Measurements from ENCODE around the gene POMC. TPM values are rescaled to one million over a fixed set of nuclear protein-coding genes. Genes with fewer than 3 reads are reported as not detected.
A peak's percentile ranks its signal among the peaks of the same experiment; 100 is the strongest.

POMC gene
- 3.5 and 6.0 TPM in 2 replicates for total RNA-seq
- polyA plus RNA-seq = 4.4 and 5.6 TPM in 2 replicates

GRCh38 chr2:25168256-25169072, at the start of gene POMC:
Gene POMC, minus strand, starts transcription at chr2:25168580. Its CDS starts 3,808 bp downstream, at chr2:25164772.
- Histone ChIP-seq H4K20me1 (ENCODE audit: insufficient read depth, poor library complexity, severe bottlenecking) (no peaks in the 10 kb centered on the region), H3K79me2 (no peaks in the 10 kb centered on the region), H2AFZ (peak within 1 kb of the TSS; percentile 97), H3K4me3 (peak within 1 kb of the TSS; percentile 67), H3K9me2 (replicated peaks; ENCODE audit: insufficient read depth) (no peaks in the 10 kb centered on the region), H3K36me3 (replicated peaks; ENCODE audit: insufficient read depth, low read depth) (no peaks in the 10 kb centered on the region), H3K27ac (no peak within 1 kb of the TSS), H3K27me3 (peaks cover 65% of the 10 kb centered on the region), H3K4me2 (peak within 1 kb of the TSS; percentile 100), H3K9me3 (ENCODE audit: low read depth) (no peaks in the 10 kb centered on the region), H3K4me1 (ENCODE audit: insufficient read depth) (peaks cover 8% of the 10 kb centered on the region)
- 5% methylated on average over 67 of the region's 75 CpGs for WGBS (ENCODE audit: low lambda C conversion rate, missing lambda C conversion rate)
- peak; percentile 67 for TF ChIP-seq EZH2 (IDR thresholded peaks at IDR 0.05; ENCODE audit: borderline replicate concordance)
- TF ChIP-seq EZH2phosphoT487 (IDR thresholded peaks at IDR 0.05; ENCODE audit: low read depth, severe bottlenecking, unreplicated experiment) = no peak
- TF ChIP-seq CTCF (IDR thresholded peaks at IDR 0.05; ENCODE audit: poor library complexity) = no peak
- peak; percentile 58 for DNase-seq (ENCODE audit: low spot score)

GRCh38 chr2:25218100-25218499, 49.7 kb upstream of the POMC start:
- no peaks in the 10 kb centered on the region for H3K36me3 ChIP-seq (replicated peaks; ENCODE audit: insufficient read depth, low read depth)

GRCh38 chr2:25215948-25216679, 47.7 kb upstream of the POMC start:
- H3K27ac ChIP-seq = peak overlapping the region; percentile 81
- H4K20me1 ChIP-seq (ENCODE audit: insufficient read depth, poor library complexity, severe bottlenecking) = no peaks in the 10 kb centered on the region
- H2AFZ ChIP-seq = peak overlapping the region; percentile 99
- H3K36me3 ChIP-seq (replicated peaks; ENCODE audit: insufficient read depth, low read depth) = no peaks in the 10 kb centered on the region
- H3K27me3 ChIP-seq = no peaks in the 10 kb centered on the region
- H3K4me1 ChIP-seq (ENCODE audit: insufficient read depth) = no peaks in the 10 kb centered on the region
- WGBS (ENCODE audit: low lambda C conversion rate, missing lambda C conversion rate) = 17% methylated on average over 50 of the region's 71 CpGs
- H3K79me2 ChIP-seq = no peaks in the 10 kb centered on the region
- no peaks in the 10 kb centered on the region for H3K9me3 ChIP-seq (ENCODE audit: low read depth)
- peak; percentile 89 for DNase-seq (ENCODE audit: low spot score)
- peak overlapping the region; percentile 86 for H3K4me2 ChIP-seq
- TF ChIP-seq EZH2 (IDR thresholded peaks at IDR 0.05; ENCODE audit: borderline replicate concordance) (no peak), EZH2phosphoT487 (IDR thresholded peaks at IDR 0.05; ENCODE audit: low read depth, severe bottlenecking, unreplicated experiment) (no peak), CTCF (IDR thresholded peaks at IDR 0.05; ENCODE audit: poor library complexity) (no peak)
- peak overlapping the region; percentile 48 for H3K4me3 ChIP-seq
- no peaks in the 10 kb centered on the region for H3K9me2 ChIP-seq (replicated peaks; ENCODE audit: insufficient read depth)

More at GRCh38 chr2:25218100-25218499, 49.7 kb upstream of the POMC start:
- Histone ChIP-seq H3K27me3 (no peaks in the 10 kb centered on the region), H3K79me2 (no peaks in the 10 kb centered on the region), H3K9me2 (replicated peaks; ENCODE audit: insufficient read depth) (no peaks in the 10 kb centered on the region), H3K9me3 (ENCODE audit: low read depth) (no peaks in the 10 kb centered on the region), H3K4me3 (no peak overlapping the region), H3K27ac (no peak overlapping the region), H3K4me1 (ENCODE audit: insufficient read depth) (no peaks in the 10 kb centered on the region), H4K20me1 (ENCODE audit: insufficient read depth, poor library complexity, severe bottlenecking) (no peaks in the 10 kb centered on the region), H2AFZ (no peak overlapping the region), H3K4me2 (no peak overlapping the region)
- 89% methylated on average over 3 of the region's 3 CpGs for WGBS (ENCODE audit: low lambda C conversion rate, missing lambda C conversion rate)
- DNase-seq (ENCODE audit: low spot score) = no peak
- no peak for TF ChIP-seq EZH2phosphoT487 (IDR thresholded peaks at IDR 0.05; ENCODE audit: low read depth, severe bottlenecking, unreplicated experiment)
- TF ChIP-seq EZH2 (IDR thresholded peaks at IDR 0.05; ENCODE audit: borderline replicate concordance) = no peak
- TF ChIP-seq CTCF (IDR thresholded peaks at IDR 0.05; ENCODE audit: poor library complexity) = no peak

Data from hepatocyte (in vitro differentiated cells).